HepG2 (cell line): ENCODE measurements around the gene SH2B2. TPM values are rescaled to one million over a fixed set of nuclear protein-coding genes. Genes with fewer than 3 reads are reported as not detected.

Source experiments
- AGO2 ChIP-seq: fragments of 200-400 bp; formaldehyde crosslinking; optimal IDR thresholded peaks from 2 replicates; pipeline ENCODE3; 2017; ENCODE audit warnings: mild to moderate bottlenecking, low read depth, low read length, moderate library complexity
- EEA1 ChIP-seq: sonication (generic); formaldehyde crosslinking; IDR thresholded peaks from 2 replicates; pipeline ENCODE4 v1.5.1; 2020; ENCODE audit warnings: mild to moderate bottlenecking, missing genetic modification reagents, borderline replicate concordance
- ERF ChIP-seq: IDR thresholded peaks from 2 replicates; pipeline ENCODE4 v1.6.1; 2018; ENCODE audit warnings: missing biosample characterization, missing genetic modification reagents
- FOXC1 ChIP-seq: sonication (generic); formaldehyde crosslinking; IDR thresholded peaks from 2 replicates; pipeline ENCODE4 v1.8.0; 2022; ENCODE audit warnings: mild to moderate bottlenecking, missing genetic modification reagents, borderline replicate concordance
- FOXP4 ChIP-seq: sonication (generic); formaldehyde crosslinking; IDR thresholded peaks from 2 replicates; pipeline ENCODE4 v1.4.0; 2020; ENCODE audit warnings: missing genetic modification reagents
- IRX3 ChIP-seq: sonication (generic); formaldehyde crosslinking; IDR thresholded peaks from 2 replicates; pipeline ENCODE4 v1.8.1; 2023; ENCODE audit warnings: mild to moderate bottlenecking, low read depth, missing genetic modification reagents, borderline replicate concordance
- PCBP2 ChIP-seq: fragments of 200-400 bp; formaldehyde crosslinking; optimal IDR thresholded peaks from 2 replicates; pipeline ENCODE3; 2018; ENCODE audit warnings: low read length, low read depth; ENCODE audit not compliant: poor library complexity, severe bottlenecking
- PPARG ChIP-seq: conservative IDR thresholded peaks from 2 replicates; pipeline ENCODE4 v1.6.1; 2016; ENCODE audit warnings: missing biosample characterization, missing genetic modification reagents
- RFXAP ChIP-seq: sonication (generic); formaldehyde crosslinking; IDR thresholded peaks from 2 replicates; pipeline ENCODE4 v1.4.0; 2020; ENCODE audit warnings: missing genetic modification reagents, borderline replicate concordance
- STAT5B ChIP-seq: sonication (generic); formaldehyde crosslinking; IDR thresholded peaks from 2 replicates; pipeline ENCODE4 v1.4.0; 2020; ENCODE audit warnings: missing genetic modification reagents
- ZBTB7B ChIP-seq: sonication (generic); formaldehyde crosslinking; IDR thresholded peaks from 2 replicates; pipeline ENCODE4 v1.4.0; 2020; ENCODE audit warnings: missing genetic modification reagents
- ZNF138 ChIP-seq: sonication (generic); formaldehyde crosslinking; IDR thresholded peaks from 2 replicates; pipeline ENCODE4 v1.5.0; 2020; ENCODE audit warnings: mild to moderate bottlenecking, low read depth, missing genetic modification reagents
- ZSCAN12 ChIP-seq: sonication (generic); formaldehyde crosslinking; IDR thresholded peaks from 2 replicates; pipeline ENCODE4 v1.9.0; 2021; ENCODE audit warnings: mild to moderate bottlenecking, missing genetic modification reagents
- polyA plus RNA-seq, 8 experiments: library from polyadenylated mRNA; depleted of rRNA in 3 of 8; stranded (reverse) in 7 of 8; unstranded in 1 of 8; fragments of >200 nt; fragmentation: Illumina TruSeq in 4 of 8; extraction: Trizol in 4 of 8; gene quantifications; 2 replicates each; pipeline versions ENCODE4 v1.2.1 to v1.2.3, GENCODE V29; 2011 to 2016; ENCODE audit warnings: low read depth in 4 of 8, missing spikeins in 1 of 8, mixed read lengths in 1 of 8; ENCODE audit not compliant: insufficient read depth in 1 of 8
- total RNA-seq, 5 experiments: library from RNA; depleted of rRNA; stranded (reverse); fragments of >200 nt; fragmentation: Illumina TruSeq; extraction: Trizol; gene quantifications; 2 replicates each; pipeline ENCODE4 v1.2.3, GENCODE V29; 2016; ENCODE audit warnings: low read depth in 1 of 5
- TF ChIP-seq, protein P1 (sequence below): sonication (generic); formaldehyde crosslinking; IDR thresholded peaks from 2 replicates; pipeline ENCODE4 v1.4.0; 2020; ENCODE audit warnings: missing genetic modification reagents
- TF ChIP-seq, protein P2 (sequence below): sonication (generic); formaldehyde crosslinking; IDR thresholded peaks from 2 replicates; pipeline ENCODE4 v1.4.0; 2020; ENCODE audit warnings: mild to moderate bottlenecking, missing genetic modification reagents, borderline replicate concordance

Gene SH2B2
- total and polyA plus RNA-seq, 2 of the 13 experiments (the other 11 are each of a cell fraction or from before 2014, with no cell fraction given), result 0.46 to 1.3 TPM

DNA sequence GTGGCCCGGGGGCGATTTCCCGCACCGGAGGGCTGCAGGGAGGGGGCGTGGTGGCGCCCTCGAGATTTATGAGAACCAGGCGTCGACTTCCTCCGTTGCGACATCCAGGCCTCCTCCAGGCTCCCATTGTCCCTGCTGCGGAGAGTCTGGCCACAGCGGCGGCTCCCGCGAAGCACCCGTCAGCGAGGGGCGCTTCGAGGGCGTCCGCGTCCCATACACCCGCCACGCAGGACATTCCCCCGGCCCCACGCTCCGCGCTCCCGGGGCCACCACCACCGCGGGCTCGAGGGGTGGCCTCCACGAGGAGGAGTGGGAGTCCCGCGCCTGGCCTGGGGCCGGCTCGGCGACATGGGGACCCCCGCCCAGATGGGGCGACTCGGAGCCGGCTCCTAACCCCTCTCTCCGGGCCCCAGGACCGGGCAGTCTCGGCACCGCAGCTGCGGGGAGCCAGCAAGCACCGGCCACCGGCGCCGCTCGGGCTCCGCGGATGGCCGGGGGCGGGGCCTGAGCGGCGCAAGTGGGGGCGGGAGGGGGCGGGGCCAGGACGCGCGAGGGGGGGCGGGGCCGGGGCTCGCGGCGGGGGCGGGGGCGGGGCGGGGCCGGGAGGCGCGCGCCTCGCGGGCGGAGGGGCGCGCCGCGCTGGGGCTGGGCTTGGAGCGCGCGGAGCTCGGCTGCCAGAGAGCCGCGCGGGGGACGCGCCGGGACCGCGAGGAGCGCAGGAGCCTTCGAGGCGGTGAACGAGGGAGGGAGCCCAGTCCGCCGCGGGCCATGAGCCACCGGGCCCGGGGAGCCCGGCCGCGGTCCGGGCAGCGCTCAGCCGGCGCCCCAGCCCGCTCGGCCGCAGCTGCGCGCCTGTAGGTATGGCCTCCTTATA, at the start of gene SH2B2 (continued):
- TF ChIP-seq, protein P1, sequence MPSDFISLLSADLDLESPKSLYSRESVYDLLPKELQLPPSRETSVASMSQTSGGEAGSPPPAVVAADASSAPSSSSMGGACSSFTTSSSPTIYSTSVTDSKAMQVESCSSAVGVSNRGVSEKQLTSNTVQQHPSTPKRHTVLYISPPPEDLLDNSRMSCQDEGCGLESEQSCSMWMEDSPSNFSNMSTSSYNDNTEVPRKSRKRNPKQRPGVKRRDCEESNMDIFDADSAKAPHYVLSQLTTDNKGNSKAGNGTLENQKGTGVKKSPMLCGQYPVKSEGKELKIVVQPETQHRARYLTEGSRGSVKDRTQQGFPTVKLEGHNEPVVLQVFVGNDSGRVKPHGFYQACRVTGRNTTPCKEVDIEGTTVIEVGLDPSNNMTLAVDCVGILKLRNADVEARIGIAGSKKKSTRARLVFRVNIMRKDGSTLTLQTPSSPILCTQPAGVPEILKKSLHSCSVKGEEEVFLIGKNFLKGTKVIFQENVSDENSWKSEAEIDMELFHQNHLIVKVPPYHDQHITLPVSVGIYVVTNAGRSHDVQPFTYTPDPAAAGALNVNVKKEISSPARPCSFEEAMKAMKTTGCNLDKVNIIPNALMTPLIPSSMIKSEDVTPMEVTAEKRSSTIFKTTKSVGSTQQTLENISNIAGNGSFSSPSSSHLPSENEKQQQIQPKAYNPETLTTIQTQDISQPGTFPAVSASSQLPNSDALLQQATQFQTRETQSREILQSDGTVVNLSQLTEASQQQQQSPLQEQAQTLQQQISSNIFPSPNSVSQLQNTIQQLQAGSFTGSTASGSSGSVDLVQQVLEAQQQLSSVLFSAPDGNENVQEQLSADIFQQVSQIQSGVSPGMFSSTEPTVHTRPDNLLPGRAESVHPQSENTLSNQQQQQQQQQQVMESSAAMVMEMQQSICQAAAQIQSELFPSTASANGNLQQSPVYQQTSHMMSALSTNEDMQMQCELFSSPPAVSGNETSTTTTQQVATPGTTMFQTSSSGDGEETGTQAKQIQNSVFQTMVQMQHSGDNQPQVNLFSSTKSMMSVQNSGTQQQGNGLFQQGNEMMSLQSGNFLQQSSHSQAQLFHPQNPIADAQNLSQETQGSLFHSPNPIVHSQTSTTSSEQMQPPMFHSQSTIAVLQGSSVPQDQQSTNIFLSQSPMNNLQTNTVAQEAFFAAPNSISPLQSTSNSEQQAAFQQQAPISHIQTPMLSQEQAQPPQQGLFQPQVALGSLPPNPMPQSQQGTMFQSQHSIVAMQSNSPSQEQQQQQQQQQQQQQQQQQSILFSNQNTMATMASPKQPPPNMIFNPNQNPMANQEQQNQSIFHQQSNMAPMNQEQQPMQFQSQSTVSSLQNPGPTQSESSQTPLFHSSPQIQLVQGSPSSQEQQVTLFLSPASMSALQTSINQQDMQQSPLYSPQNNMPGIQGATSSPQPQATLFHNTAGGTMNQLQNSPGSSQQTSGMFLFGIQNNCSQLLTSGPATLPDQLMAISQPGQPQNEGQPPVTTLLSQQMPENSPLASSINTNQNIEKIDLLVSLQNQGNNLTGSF (CRISPR knock-in tag), result 0 out of 2 replicates have a peak, but pooled peaks have one; percentile 31
- TF ChIP-seq ZNF138 (CRISPR knock-in tag), result peak; percentile 20; the same call in 1 of the 2 replicates
- TF ChIP-seq PCBP2, result no peak
- TF ChIP-seq ZBTB7B (CRISPR knock-in tag), result peak; percentile 82; the same call in 1 of the 2 replicates
- TF ChIP-seq AGO2, result peak; percentile 53
- TF ChIP-seq EEA1 (CRISPR knock-in tag), result 0 out of 2 replicates have a peak, but pooled peaks have one; percentile 5
- TF ChIP-seq ERF, result peak; percentile 68
- peak; percentile 64; the same call in 1 of the 2 replicates for TF ChIP-seq RFXAP (CRISPR knock-in tag)
- no peak for TF ChIP-seq ZSCAN12 (CRISPR knock-in tag)
- TF ChIP-seq PPARG (CRISPR knock-in tag), result no peak
- no peak for TF ChIP-seq IRX3 (CRISPR knock-in tag)
- TF ChIP-seq, protein P2, sequence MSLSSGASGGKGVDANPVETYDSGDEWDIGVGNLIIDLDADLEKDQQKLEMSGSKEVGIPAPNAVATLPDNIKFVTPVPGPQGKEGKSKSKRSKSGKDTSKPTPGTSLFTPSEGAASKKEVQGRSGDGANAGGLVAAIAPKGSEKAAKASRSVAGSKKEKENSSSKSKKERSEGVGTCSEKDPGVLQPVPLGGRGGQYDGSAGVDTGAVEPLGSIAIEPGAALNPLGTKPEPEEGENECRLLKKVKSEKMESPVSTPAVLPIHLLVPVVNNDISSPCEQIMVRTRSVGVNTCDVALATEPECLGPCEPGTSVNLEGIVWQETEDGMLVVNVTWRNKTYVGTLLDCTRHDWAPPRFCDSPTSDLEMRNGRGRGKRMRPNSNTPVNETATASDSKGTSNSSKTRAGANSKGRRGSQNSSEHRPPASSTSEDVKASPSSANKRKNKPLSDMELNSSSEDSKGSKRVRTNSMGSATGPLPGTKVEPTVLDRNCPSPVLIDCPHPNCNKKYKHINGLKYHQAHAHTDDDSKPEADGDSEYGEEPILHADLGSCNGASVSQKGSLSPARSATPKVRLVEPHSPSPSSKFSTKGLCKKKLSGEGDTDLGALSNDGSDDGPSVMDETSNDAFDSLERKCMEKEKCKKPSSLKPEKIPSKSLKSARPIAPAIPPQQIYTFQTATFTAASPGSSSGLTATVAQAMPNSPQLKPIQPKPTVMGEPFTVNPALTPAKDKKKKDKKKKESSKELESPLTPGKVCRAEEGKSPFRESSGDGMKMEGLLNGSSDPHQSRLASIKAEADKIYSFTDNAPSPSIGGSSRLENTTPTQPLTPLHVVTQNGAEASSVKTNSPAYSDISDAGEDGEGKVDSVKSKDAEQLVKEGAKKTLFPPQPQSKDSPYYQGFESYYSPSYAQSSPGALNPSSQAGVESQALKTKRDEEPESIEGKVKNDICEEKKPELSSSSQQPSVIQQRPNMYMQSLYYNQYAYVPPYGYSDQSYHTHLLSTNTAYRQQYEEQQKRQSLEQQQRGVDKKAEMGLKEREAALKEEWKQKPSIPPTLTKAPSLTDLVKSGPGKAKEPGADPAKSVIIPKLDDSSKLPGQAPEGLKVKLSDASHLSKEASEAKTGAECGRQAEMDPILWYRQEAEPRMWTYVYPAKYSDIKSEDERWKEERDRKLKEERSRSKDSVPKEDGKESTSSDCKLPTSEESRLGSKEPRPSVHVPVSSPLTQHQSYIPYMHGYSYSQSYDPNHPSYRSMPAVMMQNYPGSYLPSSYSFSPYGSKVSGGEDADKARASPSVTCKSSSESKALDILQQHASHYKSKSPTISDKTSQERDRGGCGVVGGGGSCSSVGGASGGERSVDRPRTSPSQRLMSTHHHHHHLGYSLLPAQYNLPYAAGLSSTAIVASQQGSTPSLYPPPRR (CRISPR knock-in tag), result peak; percentile 20; the same call in 1 of the 2 replicates
- no peak for TF ChIP-seq STAT5B (CRISPR knock-in tag)
- peak; percentile 20; the same call in 1 of the 2 replicates for TF ChIP-seq FOXP4
- TF ChIP-seq FOXC1, result peak; percentile 80
